Measurements from ENCODE around the gene COG3.

The COG3 gene

DNA sequence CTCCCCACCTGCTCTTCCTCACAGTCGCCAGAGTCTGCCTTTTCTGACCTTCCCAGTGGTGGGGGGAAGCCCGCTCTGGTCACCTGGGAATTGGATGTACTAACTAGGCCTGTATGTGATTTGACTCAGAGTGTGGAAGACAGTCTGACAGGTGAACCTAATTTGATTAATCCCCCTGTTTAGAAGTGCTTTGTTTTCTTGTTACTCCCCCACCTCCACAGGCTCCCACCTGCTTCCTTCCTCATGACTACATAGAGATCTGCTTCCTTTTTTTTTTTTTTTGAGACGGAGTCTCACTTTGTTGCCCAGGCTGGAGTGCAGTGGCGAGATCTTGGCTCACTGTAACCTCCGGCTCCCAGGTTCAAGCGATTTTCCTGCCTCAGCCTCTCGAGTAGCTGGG, 44.0 kb downstream of the COG3 start:
- no peak for DNase-seq

DNA sequence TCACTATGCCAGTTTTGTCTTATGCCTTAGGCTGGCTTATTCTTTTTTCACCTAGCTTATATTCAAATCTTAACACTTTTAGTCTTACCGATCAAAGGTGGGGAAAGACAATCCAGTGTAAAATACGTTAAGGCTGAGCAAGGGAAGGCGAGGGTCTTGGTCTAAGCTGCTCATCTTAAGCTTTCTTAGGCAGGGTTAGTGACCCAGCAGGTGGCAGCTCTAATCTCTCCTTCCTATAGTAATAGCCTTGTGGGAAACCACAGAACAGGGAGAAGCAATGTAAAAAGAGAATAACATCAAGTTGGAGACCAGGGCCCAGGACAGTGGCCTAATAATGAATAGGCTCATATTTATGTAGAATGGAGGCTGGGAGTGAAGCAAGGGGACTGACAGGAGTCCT, 45.9 kb downstream of the COG3 start:
- DNase-seq = no peak

DNA sequence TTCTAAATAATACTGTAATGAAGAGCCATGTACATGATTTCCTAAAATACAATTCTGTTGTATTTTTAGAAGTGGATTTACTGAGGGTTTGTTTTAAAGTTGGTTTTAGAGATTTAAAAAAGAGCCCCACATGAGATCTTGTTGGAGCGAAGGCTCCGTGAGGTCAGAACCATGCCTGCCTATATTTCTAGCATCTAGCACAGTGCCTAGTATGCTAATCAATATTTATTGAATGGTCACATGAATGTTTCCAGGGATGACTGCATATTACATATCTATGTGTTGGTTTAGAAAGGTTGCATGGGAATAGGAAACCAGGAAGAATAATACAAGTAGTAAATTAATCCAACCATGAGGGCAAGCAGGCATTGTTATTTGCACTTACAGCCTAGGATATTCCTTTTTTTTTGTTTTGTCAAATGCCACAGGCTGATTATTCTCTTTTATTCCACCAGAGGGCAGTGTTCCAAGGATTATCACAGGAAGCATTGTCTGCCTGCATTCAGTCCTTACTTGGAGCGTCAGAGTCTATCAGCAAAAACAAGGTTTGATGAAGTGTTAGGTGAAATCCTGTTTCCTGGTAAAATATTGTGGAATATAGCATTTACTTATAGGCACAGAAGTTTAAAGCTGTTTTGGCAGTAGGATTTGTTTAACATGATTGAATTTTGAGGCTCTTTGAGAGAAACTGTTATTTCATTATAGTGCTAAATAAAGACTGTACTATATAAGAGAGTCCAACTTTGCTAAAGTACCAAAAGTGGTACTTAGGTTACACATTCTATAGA, 46.8 kb downstream of the COG3 start:
- no peak for DNase-seq

DNA sequence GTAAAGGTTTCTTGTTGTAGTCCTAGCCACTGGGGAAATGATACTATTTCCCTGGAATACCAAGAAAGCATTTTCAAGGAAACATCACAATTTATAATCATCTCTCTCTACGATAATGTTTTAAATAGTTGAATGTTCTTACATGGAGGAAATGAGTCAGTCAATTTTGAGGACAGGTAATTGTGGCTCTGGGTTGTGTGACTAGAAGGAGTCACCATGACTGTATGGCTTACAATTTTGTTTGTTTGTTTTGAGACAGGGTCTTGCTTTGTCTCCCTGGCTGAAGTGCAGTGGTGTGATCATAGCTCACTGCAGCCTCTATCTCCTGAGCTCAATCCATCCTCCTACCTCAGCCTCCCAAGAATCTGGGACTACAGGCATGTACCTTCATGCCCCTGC, 47.4 kb downstream of the COG3 start:
- DNase-seq = no peak

DNA sequence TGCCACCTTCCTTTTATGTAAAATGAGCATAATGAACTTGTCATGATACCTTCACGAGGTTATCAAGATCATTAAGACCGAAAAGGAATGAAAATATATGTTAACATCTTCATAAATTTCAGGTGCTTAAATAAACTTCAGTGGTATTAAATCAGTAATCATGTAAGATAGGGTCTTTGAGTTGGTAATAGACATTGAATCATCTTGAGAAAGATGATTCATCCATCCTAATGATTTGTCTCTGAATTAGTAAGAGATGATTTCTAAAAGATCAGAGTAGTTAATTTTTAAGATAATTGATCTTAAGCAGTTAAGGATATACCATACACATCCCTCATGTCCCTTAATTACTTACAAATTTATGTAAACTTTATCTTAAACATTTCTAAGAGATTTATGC, 52.0 kb downstream of the COG3 start:
- no peak for DNase-seq

DNA sequence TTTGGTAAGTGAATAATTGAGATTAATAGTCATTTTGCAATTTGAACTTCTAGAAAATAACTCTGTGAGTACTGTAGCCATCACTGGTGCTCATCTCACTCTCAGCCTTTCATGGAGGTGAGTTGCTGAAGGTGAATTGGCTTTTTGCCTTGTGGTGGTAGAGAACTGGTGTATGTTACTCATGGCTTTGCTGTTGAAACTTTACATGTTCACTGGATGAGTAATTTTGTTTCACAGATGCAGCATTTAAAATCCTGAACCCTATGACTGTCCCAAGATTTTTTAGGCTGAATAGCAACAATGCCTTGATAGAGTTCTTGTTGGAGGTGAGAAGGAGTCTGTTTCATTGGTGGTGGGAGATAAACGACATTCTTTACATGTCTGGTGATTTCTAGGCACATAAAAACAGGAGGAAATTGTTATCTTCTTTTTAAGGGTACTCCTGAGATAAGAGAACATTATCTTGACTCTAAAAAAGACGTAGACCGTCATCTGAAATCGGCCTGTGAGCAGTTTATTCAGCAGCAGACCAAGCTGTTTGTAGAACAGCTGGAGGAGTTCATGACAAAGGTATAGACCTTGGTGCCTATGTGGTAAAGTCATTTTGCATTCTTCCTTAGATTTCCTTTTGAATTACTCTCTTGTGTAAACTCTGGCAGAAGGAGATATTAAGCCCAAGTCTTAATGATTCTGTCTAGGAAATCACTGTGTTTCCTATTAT, 53.9 kb downstream of the COG3 start:
- DNase-seq = no peak

DNA sequence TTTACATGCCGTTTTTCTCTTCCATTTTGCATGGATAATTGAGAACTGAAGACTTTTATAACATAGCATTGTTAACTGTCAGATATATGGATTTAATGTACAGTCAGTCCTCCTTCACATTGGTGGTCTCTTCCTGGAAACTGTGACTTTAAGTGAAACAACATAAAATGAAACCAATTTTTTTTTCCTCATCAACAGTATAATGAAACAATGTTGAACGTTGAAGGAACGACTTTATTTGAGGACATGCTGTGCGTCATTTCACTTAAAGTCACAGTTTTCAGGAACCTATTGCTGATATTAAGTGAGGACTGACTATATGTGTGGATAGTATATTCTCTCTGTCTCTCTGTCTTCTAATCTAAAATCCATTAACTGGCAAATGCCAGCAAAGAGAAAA, 54.8 kb downstream of the COG3 start:
- no peak for DNase-seq

DNA sequence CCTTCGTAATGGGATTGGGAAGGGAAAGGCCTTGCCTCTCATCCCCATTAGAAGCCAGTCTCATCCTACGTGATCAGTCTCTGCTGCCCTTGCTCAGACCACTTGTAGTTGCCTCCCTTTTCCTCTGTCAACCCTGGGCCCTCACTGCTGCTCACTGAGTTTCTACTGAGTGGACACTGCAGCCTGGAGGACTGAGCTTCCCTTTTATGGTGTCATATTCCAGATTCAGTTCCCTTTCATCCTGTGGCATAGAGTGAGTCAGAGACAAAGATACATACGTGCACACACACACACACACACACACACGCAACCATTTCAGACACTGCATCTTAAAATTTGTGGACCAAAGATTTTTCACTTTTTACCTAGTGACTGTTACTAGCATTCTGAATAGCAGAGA, 56.6 kb downstream of the COG3 start:
- DNase-seq = peak; percentile 70

DNA sequence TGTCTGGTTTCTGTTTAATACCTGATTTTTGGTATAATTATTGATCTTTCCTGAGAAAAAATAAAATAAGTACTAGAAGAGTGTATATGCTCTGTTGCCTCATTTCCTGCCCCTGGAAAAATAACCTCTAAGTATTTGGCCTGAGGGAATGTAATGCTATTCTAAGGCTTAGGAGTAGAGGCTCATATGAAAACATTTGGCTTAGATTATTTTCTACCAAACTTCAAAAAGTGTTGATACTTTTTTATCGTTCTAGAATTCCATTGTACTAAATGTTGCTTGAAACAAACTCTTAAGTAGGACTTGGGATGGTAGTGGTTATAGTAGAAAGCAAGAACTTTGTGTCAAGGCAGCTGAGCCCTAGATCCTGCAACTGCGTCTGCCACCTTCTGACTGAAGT, 57.8 kb downstream of the COG3 start:
- no peak for DNase-seq

DNA sequence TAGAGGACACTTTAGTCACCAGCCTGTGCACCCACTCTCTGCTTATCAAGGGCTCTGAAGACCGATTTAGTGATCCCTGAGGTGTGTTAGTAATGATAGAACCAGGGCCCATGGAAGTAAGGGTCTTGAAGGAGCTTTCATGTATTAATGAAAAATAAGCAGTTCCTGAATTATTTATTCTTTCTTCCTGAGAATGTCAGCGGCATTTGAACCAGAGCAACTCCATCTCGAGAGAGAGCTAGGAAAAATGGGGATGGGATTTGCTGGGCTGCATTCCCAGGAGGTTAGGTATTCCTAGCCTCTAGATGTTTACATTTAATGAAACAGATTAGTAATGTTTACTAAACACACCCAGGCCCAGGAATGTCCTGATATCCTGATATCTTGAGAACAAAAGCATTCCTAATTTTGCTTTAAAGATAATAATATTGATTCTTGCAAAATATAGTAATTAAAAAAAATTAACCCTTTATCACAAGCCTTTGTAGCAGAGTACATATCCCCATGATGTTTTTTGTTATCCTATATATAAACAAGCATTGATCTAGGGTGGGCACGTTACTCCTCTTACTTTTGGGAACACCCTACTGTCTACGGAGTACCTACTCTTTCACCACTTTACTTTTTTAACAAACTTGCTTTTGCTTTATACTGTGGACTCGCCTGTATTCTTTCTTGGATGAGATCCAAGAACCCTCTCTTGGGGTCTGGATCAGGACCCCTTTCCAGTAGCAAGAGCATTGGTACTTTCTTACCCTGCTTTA, 63.1 kb downstream of the COG3 start:
- no peak for DNase-seq

DNA sequence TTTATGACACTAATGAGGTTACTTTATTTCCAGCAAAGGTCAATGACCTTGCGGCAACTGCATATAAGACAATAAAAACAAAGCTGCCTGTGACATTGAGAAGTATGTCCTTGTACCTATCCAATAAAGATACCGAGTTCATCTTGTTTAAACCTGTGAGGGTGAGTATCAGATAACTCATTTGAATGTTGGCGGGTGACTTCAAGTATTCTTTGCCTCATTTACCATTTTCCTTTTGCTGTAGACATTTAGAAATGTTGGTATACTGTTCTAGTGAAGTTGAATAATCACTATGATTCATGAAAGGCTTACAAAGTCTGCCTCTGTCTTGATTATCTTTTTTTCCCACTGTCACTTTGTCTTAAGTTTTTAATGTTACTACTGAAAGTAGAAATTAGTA, 65.0 kb downstream of the COG3 start:
- no peak for DNase-seq

DNA sequence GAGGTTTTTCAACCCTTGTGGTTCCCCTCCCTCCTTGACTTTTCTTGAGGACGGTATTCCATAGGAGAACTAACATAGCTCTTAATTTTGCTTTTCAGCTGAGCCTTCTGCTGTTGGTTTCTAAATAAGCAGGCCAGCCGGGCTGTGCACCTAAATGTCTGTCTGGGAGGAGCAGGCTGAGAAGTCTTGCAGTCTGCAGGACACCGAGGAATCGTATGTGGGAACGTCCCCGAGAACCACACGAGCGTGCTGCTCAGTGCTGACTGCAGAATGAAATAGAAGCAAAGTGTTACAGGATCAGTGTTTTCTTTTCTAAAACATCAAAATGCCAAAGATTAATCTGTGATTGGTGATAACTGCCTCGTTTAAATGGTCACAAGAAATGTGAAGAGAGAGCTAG, 69.9 kb downstream of the COG3 start:
- no peak for DNase-seq

DNA sequence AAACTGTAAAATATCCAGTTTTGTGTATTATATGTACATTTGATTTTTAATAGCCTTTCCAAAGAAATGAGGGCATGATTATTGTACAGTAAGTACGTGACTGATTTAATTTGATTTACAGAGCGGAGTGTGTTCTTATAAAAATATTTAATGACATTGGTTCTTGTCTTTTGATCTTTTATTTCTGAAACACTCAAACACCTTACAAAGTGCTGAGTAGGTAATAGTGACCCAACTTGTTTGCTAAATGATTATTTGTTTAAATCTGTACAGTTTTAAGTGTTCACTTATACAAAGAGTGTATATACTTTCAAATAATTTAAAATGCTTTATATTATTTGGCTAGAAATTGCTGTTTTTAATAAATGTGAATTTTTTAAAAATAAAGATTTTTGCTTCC, 71.5 kb downstream of the COG3 start:
- DNase-seq = no peak

DNA sequence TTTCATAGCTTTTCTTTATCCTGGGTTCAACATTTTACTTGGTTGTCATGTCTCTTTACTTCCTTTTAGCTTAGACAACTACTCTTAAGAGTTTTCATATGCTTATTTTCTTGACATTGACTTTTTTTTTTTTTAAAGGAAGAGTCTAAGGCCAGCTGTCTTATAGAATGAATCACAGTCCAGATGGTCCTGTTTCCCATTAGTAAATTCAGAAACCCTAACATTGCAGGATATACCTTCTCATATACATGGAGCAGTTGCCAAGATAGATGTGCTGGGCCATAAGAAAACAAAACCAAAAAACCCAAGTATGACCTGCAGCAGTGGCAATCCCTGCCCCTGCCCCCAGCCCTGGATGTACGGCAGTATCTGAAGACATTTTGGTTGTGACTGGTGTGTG, 72.8 kb downstream of the COG3 start:
- no peak for DNase-seq

DNA sequence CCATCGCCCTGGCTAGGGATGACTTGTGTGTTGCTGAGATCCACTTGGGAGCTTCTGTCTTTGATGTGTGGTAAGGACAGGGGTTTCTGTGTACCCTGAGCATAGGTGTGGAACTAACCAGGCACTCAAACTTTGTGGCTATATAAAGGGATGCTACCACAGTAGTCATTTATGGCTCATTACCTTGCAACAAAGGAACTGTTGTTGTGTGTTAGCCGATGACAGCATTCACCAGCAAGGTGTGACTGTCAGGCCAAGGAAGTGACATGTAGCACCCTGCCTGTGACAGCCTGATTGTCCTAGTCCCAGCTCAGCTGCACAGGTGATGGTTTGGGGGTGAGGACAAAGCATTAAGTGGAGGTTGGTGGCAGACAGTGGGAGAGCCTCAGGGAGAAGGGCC, 73.6 kb downstream of the COG3 start:
- DNase-seq = no peak

DNA sequence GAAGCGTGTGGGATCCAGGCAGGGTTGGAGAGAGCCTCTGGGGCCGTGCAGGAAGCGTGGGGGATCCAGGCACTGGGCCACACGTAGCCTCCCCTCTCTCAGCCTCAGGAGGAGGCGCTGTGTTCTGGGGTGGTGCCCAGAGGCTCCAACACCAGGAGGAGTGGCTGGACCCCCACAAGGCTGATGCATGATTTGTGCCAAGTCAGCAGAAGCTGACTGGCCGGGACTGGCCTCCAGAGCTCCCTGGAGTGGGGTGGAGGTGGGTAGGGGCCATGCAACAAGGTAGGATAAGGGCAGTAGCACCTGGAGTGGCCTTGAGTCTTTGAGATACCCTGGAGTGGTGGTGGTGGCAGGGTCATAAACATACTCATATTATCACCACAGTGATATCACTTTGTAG, 75.5 kb downstream of the COG3 start:
- no peak for DNase-seq

DNA sequence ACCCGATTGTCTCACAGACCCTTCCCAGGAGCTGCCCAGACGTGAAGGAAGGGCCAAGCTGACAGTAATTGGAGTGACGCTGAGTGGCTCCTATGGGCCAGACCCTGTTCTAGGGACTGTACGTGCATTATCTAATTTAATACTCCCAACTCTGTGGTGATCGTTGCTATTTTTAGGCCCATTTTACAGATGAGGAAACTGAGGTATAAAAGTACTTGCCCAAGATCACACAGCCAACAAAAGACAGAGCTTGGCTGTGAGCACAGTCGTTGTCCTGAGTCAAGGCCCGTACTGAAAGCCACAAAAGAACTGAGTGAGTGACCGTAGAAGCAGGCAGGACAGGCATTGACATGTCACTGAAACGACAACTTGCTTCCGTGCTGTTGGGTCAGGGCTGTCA, 76.1 kb downstream of the COG3 start:
- DNase-seq = no peak

DNA sequence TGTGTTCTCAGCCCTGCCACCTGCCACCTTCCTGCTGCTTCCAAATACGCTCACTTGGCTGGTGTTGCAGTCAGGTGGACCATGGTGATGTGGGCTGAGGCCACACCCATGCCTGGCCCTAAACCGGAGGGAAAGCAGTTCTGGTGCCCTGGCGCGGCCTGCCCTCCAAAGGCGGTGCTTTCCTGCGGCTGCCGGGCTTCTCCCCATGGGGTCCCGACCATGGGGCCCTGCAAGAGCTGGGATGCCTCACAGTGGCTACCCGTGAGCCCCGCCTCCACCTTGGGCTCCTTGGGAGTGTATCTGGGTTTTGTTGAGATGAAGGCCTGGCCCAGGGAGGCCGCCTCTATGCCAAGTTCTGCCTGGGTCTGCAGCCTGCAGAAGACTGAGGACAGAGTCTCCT, 77.1 kb downstream of the COG3 start:
- no peak for DNase-seq

DNA sequence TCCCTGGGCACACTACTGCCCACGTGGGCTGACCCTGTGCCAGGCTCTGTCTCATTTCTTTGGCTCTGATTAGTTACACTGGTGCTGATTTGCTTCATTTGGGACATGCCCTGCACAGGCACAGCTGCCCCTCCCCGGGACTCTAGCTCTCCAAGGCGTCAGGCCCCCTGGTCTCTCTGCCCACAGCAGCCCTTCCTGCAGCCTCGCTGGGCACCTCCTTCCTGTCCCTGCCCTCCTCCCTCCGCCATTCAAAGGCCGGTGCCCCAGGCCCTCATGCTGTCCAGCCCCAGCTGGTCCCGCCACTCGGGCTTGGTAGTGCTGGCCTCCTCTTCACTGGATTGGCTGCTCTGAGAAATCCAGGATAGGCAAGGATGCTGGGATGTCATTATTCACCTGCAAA, 77.7 kb downstream of the COG3 start:
- no peak for DNase-seq

DNA sequence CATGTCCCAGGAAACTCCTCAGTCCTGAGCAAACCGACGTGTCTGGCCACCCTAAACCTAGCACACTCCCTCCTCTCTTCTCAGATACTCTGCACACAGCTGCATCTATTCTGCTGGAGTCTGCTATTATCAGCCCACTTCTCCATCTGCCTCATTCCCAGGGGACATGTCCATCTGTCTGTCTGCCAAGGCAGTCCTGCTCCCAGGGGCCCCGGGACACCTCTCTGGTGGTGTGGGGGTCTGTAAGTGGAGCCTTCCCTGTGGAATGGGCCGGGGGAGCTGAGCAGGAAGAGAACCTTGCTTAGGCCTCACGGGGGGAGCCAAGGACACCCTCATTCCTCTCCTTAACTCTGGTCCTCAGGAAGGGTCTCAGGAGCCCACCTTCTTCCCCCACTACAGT, 78.1 kb downstream of the COG3 start:
- no peak for DNase-seq

DNA sequence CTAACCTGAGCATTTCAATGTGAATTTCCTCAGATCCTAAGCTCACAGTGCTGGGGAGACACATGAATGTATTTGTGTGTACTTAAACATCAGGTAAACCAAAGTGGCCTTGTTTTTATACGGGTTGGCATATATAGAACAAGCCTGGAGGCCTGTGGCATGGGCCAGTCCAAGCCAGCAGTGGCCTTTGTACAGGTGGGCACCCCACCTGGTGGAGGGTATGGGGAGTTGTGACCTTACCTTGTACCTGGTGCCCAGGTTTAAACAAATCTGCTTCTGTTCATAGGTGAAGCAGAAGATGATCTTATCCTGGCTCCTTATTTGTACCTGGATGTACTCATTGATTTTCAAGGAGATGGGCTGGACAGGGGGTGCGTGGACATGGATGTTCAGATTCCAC, 79.8 kb downstream of the COG3 start:
- no peak for DNase-seq

DNA sequence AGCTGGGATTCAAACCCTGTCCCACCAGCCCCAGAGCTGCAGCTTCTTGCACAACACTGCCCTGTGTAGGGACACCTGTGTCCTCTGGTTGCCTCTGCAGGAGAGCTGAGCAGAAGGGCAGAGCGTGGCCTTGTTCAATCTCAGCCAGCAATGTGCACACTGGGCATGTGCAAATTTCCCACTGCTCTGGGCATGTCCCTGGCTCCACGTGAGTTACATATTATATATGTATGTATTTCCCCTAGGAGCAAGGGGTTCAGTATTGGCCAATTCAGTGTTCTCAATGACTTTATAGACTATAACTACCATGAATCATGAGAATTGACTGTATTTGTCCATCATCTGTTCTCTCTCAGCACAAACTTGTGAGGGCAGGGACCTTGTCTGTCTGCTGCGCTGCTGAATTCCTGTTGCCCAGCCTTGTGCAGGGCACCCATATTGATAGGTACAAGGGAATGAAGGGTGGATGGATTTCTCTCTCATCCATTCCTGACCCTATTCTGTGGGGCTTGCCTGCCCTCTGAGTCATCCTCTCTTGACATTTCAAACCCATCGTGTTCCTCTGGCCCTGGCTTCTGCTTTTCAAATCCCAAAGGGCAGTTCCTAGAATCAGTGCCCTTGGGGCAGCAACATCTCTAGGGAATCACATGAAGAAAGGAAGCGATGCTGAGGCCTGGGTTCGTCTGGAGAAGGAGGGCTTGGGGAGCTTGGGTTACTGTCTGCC, 81.1 kb downstream of the COG3 start:
- no peak for DNase-seq

DNA sequence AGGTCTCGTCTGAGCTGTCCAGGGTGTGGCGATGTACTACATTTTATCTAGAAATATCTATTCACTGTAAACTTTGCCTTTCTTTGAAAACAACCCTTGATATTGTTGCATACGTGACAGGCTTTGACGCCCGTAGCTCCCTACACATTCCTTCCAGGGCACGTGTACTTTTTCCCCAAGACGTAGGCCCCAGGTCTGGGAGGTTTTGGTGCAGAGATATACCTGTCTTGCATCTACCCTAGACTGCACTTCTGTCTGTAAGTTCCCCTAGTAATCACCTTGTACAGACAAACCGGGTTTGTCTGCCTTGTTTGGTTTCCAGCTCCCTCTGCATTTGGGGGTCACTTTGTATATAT, 81.6 kb downstream of the COG3 start:
- no peak for DNase-seq

DNA sequence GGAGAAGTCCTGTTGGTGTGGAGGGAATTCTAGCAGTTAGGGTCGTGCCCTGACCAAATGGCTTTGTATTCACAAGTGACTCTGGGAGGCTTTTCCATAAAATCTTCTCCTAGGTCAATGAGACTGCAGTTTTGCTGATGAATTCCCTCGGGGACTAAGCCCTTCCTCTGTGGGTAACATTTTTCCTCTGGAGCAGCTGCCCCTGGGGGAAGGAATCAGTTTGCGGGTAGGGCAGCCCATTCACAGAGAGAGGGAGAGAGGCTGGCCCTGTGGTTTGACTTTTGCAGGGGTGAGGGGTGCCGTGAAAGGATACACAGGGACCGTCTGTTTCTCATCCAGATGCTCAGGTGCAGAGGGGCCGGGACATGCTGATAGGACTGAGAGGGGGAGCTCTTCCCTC, 83.5 kb downstream of the COG3 start:
- no peak for DNase-seq
